ENCODE results near the gene UNC119.

Gene UNC119

DNA sequence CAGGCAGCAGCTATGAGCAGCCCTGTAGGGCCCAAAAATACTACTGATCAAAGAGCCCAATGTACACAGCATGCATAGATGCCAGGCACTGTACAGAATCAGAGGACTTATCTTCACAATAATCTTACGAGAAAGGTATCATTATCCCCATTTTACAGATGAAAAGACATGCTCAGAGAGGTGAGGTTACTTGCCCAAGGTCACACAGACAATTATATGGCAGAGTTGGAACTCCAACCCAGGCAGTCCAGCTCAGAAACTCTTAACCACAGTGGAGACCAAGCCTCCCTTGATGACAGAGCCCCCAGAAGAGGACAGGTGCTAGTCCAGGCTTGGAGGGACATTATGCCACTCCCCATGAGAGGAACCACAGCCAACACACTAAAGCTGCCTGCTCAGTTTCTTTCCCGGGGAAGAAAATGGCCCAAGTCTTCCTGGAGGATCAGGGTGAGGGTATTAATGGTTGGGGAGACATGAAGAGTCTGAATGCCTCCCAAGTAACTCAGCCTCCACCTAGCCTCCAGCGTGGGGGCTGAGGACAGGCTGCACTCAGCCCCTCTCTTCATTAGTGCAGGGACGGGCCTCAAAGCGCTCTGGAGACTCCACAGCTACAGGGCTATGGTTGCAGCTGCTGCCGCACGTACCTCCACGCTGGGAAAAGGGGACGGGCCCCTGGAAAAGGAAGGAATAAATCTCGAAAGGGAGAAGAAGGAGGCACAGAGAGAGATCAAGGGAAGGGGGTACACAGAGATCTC lies 826 bp downstream of the UNC119 start:
- H2AFZ ChIP-seq (ENCODE audit: low read length), result no peak overlapping the region
- peaks cover 11% of the 10 kb centered on the region for H4K20me1 ChIP-seq (ENCODE audit: insufficient read depth, low read length, poor library complexity, severe bottlenecking)
- H3K9ac ChIP-seq (ENCODE audit: low read depth, low read length, poor library complexity, severe bottlenecking), result peak overlapping the region; percentile 75
- peaks cover 33% of the 10 kb centered on the region; the same call in 1 of the 2 replicates for H3K36me3 ChIP-seq (ENCODE audit: insufficient read depth, low read length)
- peak overlapping the region; percentile 94 for H3K4me2 ChIP-seq (ENCODE audit: low read depth, low read length, poor library complexity, severe bottlenecking)
- peaks cover 42% of the 10 kb centered on the region for H3K4me1 ChIP-seq (ENCODE audit: insufficient read depth, low read length, poor library complexity, severe bottlenecking)
- no peaks in the 10 kb centered on the region for H3K9me3 ChIP-seq (ENCODE audit: insufficient read depth, low read depth, low read length)
- peaks cover 15% of the 10 kb centered on the region for H3K79me2 ChIP-seq (ENCODE audit: insufficient read depth, low read length)
- TF ChIP-seq CTCF (conservative IDR thresholded peaks at IDR 0.05; ENCODE audit: low read length), result no peak
- TF ChIP-seq EZH2phosphoT487 (IDR thresholded peaks at IDR 0.05; ENCODE audit: borderline replicate concordance), result no peak
- H3F3A ChIP-seq (ENCODE audit: low read depth), result no peaks in the 10 kb centered on the region
- no peaks in the 10 kb centered on the region for H3K9me2 ChIP-seq (replicated peaks; ENCODE audit: low read depth, low read length)
- no peaks in the 10 kb centered on the region for H3K27me3 ChIP-seq (ENCODE audit: insufficient read depth, low read length, poor library complexity, severe bottlenecking)
- H3K4me3 ChIP-seq (ENCODE audit: low read length, poor library complexity, severe bottlenecking), result peak overlapping the region; percentile 85

DNA sequence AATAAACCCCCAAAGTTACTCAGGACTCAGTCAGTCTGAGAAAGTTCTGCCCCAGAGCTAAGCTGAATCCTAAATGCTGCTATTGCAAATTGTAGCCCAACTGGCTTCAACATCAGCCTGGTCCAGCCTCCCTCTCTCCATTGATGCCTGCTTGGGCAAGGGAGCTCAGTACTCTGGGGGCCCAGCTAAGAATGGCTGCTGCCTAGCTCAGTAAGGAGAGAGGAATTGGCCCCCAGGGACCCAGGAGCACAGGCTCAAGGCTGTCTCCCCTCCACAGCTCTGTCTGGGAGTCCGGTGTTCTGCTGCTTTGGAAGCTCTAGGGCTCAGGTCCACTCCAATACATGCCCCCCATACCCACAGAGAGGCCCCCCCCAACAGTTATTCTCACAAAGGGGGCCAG lies 1.6 kb downstream of the UNC119 start:
- peak overlapping the region; percentile 94 for H3K4me2 ChIP-seq (ENCODE audit: low read depth, low read length, poor library complexity, severe bottlenecking)
- peak overlapping the region; percentile 75 for H3K9ac ChIP-seq (ENCODE audit: low read depth, low read length, poor library complexity, severe bottlenecking)
- H3F3A ChIP-seq (ENCODE audit: low read depth), result no peaks in the 10 kb centered on the region
- H3K79me2 ChIP-seq (ENCODE audit: insufficient read depth, low read length), result peaks cover 15% of the 10 kb centered on the region
- TF ChIP-seq EZH2phosphoT487 (IDR thresholded peaks at IDR 0.05; ENCODE audit: borderline replicate concordance), result no peak
- TF ChIP-seq CTCF (conservative IDR thresholded peaks at IDR 0.05; ENCODE audit: low read length), result no peak
- H3K27me3 ChIP-seq (ENCODE audit: insufficient read depth, low read length, poor library complexity, severe bottlenecking), result no peaks in the 10 kb centered on the region
- H3K36me3 ChIP-seq (ENCODE audit: insufficient read depth, low read length), result peaks cover 26% of the 10 kb centered on the region; the same call in 1 of the 2 replicates
- H3K9me2 ChIP-seq (replicated peaks; ENCODE audit: low read depth, low read length), result no peaks in the 10 kb centered on the region
- peaks cover 11% of the 10 kb centered on the region for H4K20me1 ChIP-seq (ENCODE audit: insufficient read depth, low read length, poor library complexity, severe bottlenecking)
- H3K4me1 ChIP-seq (ENCODE audit: insufficient read depth, low read length, poor library complexity, severe bottlenecking), result peaks cover 42% of the 10 kb centered on the region
- H3K9me3 ChIP-seq (ENCODE audit: insufficient read depth, low read depth, low read length), result no peaks in the 10 kb centered on the region
- H3K4me3 ChIP-seq (ENCODE audit: low read length, poor library complexity, severe bottlenecking), result peak overlapping the region; percentile 85
- no peak overlapping the region for H2AFZ ChIP-seq (ENCODE audit: low read length)

DNA sequence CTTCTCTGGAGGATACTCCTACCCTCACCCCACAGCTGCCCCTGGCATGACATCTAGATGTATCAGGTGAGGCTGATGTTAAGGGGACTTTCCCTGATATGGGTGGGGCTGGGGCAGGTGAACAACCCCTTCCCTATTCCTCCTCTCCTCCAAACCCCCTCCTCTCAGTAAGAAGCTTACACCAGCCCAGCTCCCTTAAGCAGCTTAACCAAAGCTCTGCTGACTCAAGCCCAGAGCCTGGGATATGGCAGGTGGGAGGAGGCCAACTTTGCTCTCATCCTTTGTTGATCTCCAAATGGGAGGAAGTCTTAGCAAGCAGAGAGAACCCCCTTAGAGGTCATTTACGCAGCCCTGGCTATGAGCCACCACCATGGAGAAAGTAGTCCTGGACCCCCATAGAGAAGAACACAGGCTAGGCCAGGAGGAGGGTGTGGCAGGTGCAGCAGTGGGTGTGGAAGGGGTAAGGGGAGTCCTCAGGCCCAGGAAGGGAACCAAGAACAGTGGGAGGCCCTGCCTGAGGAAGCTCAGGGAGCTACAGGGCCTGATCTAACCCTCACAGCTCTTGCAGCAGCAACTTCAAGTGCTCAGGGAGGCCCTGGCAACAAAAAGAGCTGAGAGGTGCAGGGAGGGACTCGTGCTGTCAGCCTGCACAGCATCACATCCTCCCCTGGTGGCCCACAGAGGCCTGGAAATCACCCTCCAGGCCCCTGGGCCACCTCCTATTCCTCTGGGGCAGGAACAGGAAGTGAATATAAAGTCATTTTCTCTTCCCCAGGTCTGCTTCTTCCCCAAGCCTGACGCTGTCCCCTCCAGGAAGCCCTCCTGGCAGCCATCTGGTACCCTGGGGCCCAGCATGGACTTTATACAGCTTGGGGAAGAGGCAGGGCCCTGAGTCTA lies 2.9 kb downstream of the UNC119 start:
- no peaks in the 10 kb centered on the region for H3K9me2 ChIP-seq (replicated peaks; ENCODE audit: low read depth, low read length)
- H3K36me3 ChIP-seq (ENCODE audit: insufficient read depth, low read length), result peaks cover 14% of the 10 kb centered on the region; the same call in 1 of the 2 replicates
- peak overlapping the region; percentile 94 for H3K4me2 ChIP-seq (ENCODE audit: low read depth, low read length, poor library complexity, severe bottlenecking)
- no peaks in the 10 kb centered on the region for H3F3A ChIP-seq (ENCODE audit: low read depth)
- peak overlapping the region; percentile 75 for H3K9ac ChIP-seq (ENCODE audit: low read depth, low read length, poor library complexity, severe bottlenecking)
- H2AFZ ChIP-seq (ENCODE audit: low read length), result no peak overlapping the region
- no peak for TF ChIP-seq EZH2phosphoT487 (IDR thresholded peaks at IDR 0.05; ENCODE audit: borderline replicate concordance)
- TF ChIP-seq CTCF (conservative IDR thresholded peaks at IDR 0.05; ENCODE audit: low read length), result no peak
- H4K20me1 ChIP-seq (ENCODE audit: insufficient read depth, low read length, poor library complexity, severe bottlenecking), result peaks cover 11% of the 10 kb centered on the region
- H3K4me3 ChIP-seq (ENCODE audit: low read length, poor library complexity, severe bottlenecking), result peak overlapping the region; percentile 85
- H3K9me3 ChIP-seq (ENCODE audit: insufficient read depth, low read depth, low read length), result no peaks in the 10 kb centered on the region
- peaks cover 42% of the 10 kb centered on the region for H3K4me1 ChIP-seq (ENCODE audit: insufficient read depth, low read length, poor library complexity, severe bottlenecking)
- peaks cover 15% of the 10 kb centered on the region for H3K79me2 ChIP-seq (ENCODE audit: insufficient read depth, low read length)
- H3K27me3 ChIP-seq (ENCODE audit: insufficient read depth, low read length, poor library complexity, severe bottlenecking), result no peaks in the 10 kb centered on the region
